ENCODE results near the gene SCUBE2.

SCUBE2 gene

DNA sequence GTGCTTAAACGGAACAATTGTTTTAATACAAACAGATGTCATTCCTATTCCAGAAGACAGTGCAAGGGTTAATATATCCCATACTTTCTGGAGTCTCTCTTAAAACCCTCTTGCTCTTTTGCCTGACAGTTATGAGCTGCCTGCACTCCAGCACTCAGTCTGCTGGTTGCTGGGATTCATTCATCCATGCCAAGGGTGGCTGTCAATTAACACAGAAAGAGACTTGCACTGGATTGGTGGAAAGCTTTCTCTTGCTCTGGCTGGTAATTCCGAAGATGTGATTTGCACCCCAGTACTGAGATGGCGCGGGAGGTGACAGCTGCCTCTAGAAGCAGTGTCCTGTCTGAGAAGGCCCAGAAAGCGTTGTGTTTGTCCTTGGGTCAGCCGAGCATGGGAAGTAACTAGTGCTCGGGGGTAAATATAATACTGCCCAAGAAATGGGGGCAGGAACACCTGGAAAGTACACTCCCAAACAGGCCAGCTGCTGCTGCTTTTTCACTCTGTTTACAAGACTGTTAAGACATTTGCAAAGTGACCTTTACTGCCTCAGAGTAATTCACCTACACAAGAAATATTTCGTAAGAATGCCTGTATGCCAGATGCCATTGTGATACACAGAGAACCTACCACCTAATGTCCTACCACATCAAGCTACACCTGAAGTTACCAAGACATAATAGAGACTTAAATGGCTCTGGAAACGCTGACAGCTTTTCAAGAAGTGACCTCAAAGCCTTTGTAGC is 20.5 kb downstream of the SCUBE2 start:
- Mint-ChIP-seq H3K27ac (no peak overlapping the region), H3K27me3 (peaks cover 30% of the 10 kb centered on the region), H3K4me1 (no peaks in the 10 kb centered on the region), H3K9me3 (no peaks in the 10 kb centered on the region), H3K4me3 (no peak overlapping the region)
- DNase-seq (no peak), ATAC-seq (no peak)

DNA sequence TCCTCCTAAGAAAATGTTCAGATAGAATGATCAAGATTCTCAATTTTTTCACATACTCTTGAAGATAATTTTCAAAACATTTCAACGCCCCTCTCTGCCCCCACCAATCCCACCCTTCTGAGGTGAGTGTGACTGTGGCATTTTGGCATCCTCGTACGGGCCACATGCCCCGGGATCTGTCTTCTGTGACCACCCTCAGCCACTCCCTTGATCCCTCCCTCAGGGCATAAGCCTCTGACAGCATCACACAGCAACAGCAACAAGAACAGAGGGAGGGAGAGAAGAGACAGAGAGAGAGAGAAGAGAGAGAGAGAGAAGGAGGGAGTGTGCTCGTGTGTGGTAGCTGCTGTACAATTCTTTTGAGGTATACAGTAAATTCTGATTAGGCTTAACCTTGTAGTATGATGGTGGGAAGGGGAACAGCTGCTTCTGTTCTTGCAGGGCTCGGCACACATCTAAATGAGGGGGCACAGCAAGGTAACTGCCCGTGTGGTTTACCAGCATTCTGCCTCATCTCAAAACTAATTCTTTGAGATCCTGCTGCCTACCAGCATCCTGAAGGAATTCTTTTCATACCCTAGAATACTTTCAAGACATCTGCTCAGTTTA is 21.4 kb downstream of the SCUBE2 start:
- peaks cover 20% of the 10 kb centered on the region for H3K27me3 Mint-ChIP-seq
- H3K4me3 Mint-ChIP-seq, result no peak overlapping the region
- no peaks in the 10 kb centered on the region for H3K9me3 Mint-ChIP-seq
- ATAC-seq (no peak), DNase-seq (no peak)
- no peaks in the 10 kb centered on the region for H3K4me1 Mint-ChIP-seq
- no peak overlapping the region for H3K27ac Mint-ChIP-seq

DNA sequence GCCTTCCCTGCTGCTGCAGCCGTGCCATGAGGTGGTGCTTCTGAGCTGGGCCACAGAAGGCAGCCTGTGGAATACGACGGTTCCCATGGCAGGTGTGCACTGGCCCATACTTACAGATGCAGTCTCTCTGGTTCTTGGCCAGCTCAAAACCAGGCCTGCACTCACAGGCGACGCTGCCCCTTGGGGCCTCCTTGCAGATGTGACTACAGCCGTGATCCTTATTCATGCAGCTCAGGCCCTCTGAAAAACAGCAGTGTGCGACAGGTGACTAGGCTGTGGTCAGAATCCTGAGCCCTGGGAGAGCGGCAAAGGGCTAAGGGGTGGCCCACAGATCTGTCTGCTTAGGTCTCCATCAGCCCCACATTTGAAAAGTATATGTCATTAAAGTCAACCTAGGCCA is 22.1 kb downstream of the SCUBE2 start:
- no peaks in the 10 kb centered on the region for H3K9me3 Mint-ChIP-seq
- H3K27me3 Mint-ChIP-seq, result peaks cover 19% of the 10 kb centered on the region
- ATAC-seq (no peak), DNase-seq (no peak)
- H3K4me3 Mint-ChIP-seq, result no peak overlapping the region
- H3K4me1 Mint-ChIP-seq, result no peaks in the 10 kb centered on the region
- H3K27ac Mint-ChIP-seq, result no peak overlapping the region

DNA sequence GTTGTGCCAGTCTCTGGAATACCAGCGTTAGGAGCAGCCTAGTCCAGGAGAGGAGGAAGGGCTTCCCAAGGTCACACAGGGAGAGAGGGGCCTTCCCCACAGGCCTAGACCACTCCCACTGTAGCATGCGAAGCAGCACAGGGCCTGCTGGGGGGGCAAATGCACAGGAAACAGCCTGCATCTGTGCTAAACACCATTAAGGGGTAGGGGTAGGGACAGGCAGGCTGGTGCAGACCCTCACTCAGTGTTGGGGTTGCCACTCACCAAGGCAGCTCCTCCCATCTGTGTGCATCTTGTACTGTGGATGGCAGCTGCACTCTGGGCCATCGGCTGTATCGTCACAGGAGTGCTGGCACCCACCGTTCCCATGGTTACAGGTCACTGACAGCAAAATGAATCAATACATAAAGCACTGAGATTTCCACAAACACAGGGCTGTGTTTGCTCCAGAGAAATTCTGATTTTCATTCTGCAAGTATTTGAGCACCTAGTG is 24.9 kb downstream of the SCUBE2 start:
- H3K27ac Mint-ChIP-seq, result no peak overlapping the region
- H3K4me3 Mint-ChIP-seq, result no peak overlapping the region
- DNase-seq (no peak), ATAC-seq (no peak)
- H3K4me1 Mint-ChIP-seq, result peaks cover 4% of the 10 kb centered on the region
- peaks cover 13% of the 10 kb centered on the region for H3K27me3 Mint-ChIP-seq
- no peaks in the 10 kb centered on the region for H3K9me3 Mint-ChIP-seq

DNA sequence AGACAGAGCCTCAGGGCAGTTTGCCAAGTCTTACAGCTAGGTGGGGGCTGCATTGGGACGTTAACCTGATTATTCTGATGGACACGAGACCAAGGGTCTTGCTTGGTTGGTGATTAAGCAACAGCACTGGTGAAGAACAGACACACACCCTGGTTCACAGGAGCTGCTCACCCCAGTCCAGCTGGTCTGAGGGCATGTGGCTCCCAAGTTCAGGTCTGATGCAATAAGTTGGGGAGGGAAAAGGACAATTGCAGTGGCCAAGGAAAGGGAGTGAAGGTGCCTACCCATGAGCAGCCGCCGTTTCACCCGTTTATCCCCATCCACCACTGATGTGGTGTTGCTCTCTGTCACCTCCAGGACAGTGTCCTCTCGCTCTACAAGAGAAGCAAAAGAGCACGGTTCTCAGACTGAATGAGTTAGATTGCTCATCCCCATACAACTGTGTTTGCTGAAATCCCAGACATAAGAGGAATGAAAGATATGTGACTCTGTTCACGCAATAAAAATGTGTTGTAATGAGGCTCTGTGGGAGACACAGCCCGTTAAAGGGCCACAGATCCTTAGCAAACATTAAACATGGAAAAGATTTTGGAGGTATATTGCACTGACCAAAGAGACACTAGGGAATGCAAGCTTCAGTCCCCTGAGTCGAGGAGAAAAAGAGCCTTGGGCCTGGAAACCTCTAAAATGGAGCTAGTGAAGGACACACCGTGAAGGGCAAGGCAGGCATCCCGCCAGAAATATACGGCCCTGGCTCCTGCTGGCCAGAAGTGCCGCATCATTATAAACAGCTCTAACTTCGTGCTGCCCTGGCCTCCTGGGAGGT is 25.6 kb downstream of the SCUBE2 start:
- H3K4me3 Mint-ChIP-seq, result no peak overlapping the region
- no peak for DNase-seq
- ATAC-seq, result no peak
- H3K4me1 Mint-ChIP-seq, result peaks cover 11% of the 10 kb centered on the region
- H3K9me3 Mint-ChIP-seq, result no peaks in the 10 kb centered on the region
- peaks cover 13% of the 10 kb centered on the region for H3K27me3 Mint-ChIP-seq
- H3K27ac Mint-ChIP-seq, result no peak overlapping the region

DNA sequence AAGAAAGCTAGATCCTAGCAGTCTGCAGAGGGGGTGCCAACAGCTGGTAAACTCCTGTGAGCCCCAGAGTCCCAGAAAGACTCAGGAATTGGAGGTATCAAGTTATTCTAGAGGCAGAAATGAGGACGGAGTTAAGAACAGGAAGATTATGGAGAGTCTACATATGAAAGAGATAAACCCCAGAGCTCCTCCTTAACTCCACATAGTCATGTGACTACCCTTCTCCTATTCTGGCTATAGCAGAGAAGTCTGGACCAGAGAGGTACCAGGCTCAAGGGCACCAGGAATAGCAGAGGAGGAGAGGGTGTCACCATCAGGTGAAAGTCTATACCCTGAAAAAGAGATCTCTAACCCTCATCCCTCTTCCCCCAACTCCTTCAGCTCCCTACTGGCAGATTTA is 29.6 kb downstream of the SCUBE2 start:
- Mint-ChIP-seq H3K27me3 (peaks cover 13% of the 10 kb centered on the region), H3K4me1 (peaks cover 19% of the 10 kb centered on the region), H3K9me3 (no peaks in the 10 kb centered on the region), H3K27ac (peak overlapping the region in 1 of 2 donors; percentile 15), H3K4me3 (no peak overlapping the region)
- DNase-seq (no peak), ATAC-seq (no peak)

DNA sequence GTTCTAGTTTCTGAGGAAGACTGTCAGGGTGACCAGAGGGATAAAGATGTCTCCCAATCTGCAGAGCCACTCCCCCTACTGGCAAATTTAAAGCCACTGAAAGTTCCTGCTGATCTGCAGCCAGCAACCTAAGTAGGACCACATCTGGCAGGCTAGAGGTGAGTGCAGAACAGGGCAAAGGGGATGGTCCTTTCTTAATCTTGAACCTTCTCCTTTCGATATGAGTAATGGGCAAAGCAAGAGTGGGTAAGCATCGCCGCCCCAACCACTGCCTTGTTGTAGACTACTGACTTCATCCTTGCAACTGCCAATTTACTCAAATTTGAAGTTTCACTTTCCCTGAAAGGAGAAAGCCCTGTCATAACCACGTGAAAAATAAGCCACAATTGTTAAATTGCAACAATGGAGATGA is 30.7 kb downstream of the SCUBE2 start:
- peak; percentile 61 to 89 for DNase-seq
- Mint-ChIP-seq H3K27me3 (peaks cover 13% of the 10 kb centered on the region), H3K4me1 (peaks cover 19% of the 10 kb centered on the region), H3K9me3 (no peaks in the 10 kb centered on the region), H3K27ac (no peak overlapping the region), H3K4me3 (peak overlapping the region in 1 of 2 donors; percentile 42)
- peak; percentile 100 for ATAC-seq

DNA sequence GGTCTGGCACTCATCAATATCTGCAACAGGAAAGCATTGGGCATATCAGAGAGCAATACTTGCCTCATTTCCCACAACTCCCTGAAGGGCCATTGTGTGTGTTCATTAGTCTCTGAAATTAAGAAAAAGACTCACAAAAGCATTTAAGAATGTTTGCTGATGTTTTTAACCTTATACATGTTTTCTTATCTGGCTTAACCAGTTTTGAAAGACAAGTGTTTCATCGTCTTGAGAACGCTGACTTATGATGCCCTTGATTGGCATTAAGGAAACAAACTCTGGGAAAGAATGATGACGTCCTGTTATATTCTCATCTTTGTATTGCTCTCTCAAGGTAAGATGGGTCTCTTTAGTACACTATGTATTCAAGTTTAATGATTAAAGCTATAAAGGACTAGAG is 32.0 kb downstream of the SCUBE2 start:
- no peaks in the 10 kb centered on the region for H3K9me3 Mint-ChIP-seq
- no peak overlapping the region for H3K4me3 Mint-ChIP-seq
- H3K4me1 Mint-ChIP-seq, result peaks cover 19% of the 10 kb centered on the region
- H3K27me3 Mint-ChIP-seq, result peaks cover 13% of the 10 kb centered on the region
- no peak for DNase-seq
- H3K27ac Mint-ChIP-seq, result no peak overlapping the region
- no peak for ATAC-seq

DNA sequence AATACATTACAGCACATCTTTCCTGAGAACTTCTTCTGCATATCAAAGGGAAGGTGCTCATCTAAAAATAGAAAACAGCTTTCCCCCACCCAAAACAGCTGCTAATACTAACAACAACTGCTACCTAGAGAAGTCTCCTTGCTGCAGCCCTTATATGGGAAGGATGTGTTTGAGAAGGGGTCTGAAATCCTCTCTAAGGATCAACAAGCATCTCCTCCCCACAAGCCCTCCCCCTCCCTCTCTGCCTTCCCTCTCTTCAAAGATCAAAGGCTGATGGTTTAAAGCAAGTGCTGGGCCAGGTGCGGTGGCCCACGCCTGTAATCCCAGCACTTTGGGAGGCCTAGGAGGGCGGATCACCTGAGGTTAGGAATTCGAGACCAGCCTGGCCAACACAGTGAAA is 33.5 kb downstream of the SCUBE2 start:
- no peak overlapping the region for H3K27ac Mint-ChIP-seq
- no peaks in the 10 kb centered on the region for H3K9me3 Mint-ChIP-seq
- no peak for ATAC-seq

DNA sequence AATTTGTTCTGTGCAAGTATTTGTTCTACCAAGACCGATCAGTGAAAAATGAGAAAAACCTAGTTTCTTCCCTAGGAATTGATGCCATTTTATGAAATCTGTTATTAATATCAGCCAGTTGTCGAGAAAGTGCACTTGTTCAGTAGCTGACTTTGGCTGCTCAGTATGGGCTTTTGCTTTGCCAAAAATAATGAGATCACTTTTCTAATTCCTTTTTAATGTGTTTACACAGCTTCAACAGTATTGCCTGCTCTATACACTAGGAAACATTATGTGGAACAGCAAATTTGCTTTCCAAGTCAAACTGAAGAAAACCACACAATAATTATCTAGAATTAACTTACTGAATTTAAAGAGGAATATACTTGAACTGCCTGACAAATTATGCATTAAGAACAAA is 34.4 kb downstream of the SCUBE2 start:
- ATAC-seq (no peak), DNase-seq (no peak)
- Mint-ChIP-seq H3K4me1 (peaks cover 19% of the 10 kb centered on the region), H3K27ac (no peak overlapping the region), H3K27me3 (peaks cover 2% of the 10 kb centered on the region), H3K4me3 (no peak overlapping the region), H3K9me3 (no peaks in the 10 kb centered on the region)

More for the DNA sequence above, 33.5 kb downstream of the SCUBE2 start:
- Mint-ChIP-seq H3K27me3 (peaks cover 11% of the 10 kb centered on the region), H3K4me1 (peaks cover 19% of the 10 kb centered on the region), H3K4me3 (no peak overlapping the region)
- DNase-seq, result no peak

DNA sequence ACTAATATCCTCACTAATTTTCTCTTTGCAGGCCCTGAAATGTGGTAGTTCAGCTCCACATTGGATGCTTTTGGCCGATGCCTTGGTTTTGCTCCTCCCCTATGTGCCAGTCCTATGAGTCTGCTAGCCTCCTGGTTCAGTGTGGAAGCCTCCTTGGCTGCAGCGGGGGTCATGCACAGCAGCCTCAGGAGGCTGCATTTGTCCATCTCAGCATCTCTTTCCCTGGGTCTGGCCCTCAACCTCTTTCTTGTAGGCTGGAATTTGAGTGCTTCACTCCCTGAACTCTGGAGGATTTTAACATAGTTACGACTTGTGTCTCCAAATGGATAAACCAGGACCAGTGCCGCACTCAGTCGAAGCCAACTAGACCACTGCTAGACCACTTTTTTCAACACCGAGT is 34.9 kb downstream of the SCUBE2 start:
- Mint-ChIP-seq H3K4me1 (peaks cover 15% of the 10 kb centered on the region), H3K27ac (no peak overlapping the region), H3K4me3 (no peak overlapping the region), H3K27me3 (no peaks in the 10 kb centered on the region), H3K9me3 (no peaks in the 10 kb centered on the region)
- ATAC-seq (no peak), DNase-seq (no peak)

DNA sequence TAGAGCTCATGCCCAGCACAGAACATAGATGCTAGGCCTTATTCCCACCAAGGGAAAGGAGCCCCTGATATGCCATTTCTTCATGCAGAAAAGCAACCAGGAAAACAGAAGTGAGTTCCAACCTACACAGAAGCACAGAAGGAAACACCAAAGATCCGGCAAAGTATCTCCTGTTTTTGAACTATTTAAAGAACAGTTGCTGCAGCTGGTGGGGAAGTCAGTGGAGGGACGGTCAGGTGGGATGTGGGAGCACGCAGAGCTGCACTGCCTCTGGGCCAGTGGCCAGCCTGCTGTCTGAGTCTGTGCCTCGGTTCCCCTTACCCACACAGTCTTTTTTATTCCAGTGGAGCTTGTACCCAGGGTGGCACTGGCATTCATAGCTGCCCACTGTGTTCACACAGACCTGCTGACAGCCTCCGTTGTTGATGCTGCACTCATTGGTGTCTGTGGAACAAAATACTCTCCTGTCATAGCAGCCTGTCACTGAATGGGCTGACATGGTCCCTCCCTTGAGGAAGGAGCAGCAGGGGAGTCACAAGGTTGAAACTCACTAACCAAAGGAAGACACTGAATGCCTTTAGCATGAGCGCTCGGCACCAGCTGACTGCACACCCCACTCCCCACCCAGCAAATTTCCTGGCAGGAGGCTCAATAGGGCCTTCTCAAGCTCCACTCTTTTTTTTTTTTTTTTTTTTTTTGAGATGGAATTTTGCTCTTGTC is 37.9 kb downstream of the SCUBE2 start:
- Mint-ChIP-seq H3K27me3 (no peaks in the 10 kb centered on the region), H3K27ac (peak overlapping the region in 1 of 2 donors; percentile 3), H3K4me1 (no peaks in the 10 kb centered on the region), H3K9me3 (no peaks in the 10 kb centered on the region), H3K4me3 (no peak overlapping the region)
- DNase-seq (no peak), ATAC-seq (no peak)

DNA sequence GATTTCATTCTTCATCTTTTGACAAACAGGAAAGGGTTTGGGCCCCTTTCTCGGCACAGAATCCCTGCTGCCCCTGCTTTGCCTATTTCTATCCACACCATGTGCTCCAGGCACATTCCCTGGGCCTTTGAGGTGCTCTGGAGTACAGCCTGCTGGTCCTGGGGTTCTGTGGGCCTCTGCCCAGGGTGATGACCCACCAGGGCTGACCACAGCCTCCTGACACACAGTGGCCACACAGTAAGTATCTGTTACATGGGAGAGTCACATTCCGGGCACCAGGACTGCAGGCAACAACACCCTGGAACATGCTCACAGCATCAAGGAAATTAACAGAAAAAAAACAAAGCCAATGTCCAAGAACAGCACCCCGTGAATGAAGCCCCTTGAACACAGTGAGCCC is 39.1 kb downstream of the SCUBE2 start:
- H3K4me1 Mint-ChIP-seq, result no peaks in the 10 kb centered on the region
- no peak overlapping the region for H3K4me3 Mint-ChIP-seq
- no peak overlapping the region for H3K27ac Mint-ChIP-seq
- H3K9me3 Mint-ChIP-seq, result no peaks in the 10 kb centered on the region
- no peak for DNase-seq
- no peak for ATAC-seq
- H3K27me3 Mint-ChIP-seq, result no peaks in the 10 kb centered on the region

DNA sequence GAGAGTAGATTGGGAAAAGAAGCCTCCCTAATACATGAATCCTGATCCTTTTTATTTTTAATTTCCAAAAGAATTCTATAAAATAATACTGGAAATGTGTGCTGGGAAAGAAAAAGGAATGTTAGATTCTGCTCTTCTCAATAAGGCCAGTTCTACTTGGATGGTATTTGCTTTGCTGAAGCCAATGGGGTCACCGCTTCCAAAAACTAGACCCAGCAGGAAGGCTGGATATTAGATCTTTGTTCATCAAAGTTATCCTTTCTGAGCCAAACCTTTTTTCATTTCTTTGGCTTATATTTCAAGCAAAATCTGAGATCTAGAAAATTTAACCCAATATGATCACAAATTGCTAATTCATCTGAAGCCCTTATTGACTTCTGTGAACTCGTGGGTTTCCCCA is 41.4 kb downstream of the SCUBE2 start:
- Mint-ChIP-seq H3K4me1 (no peaks in the 10 kb centered on the region), H3K27ac (no peak overlapping the region), H3K4me3 (no peak overlapping the region), H3K27me3 (no peaks in the 10 kb centered on the region), H3K9me3 (no peaks in the 10 kb centered on the region)
- DNase-seq (no peak), ATAC-seq (no peak)

DNA sequence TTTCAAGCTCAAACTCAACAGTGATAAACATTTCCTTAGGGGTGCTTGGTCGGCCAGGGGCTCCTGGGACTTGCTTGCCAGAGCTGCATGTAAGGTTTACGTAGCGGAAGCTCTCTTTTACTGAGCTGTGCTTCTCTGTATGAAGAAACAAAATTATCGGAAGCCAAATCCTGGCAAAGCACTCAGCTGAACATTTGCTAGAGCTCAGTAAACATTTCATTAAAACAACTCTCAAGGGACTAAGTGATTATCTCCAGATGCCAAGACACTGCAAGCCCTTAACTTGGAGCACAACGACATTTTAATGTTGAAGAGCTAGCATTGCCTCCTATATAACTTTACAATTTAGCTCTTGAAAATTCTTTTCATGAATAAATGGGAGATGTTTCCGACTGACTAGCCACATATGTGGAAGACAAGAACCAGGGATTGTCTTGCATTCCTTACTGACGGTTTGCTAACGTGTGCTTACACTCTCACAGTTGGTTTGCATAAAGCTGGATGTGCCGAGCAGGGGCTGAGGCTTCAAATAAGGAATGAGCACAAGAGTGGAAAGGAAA is 43.4 kb downstream of the SCUBE2 start:
- no peak overlapping the region for H3K4me3 Mint-ChIP-seq
- ATAC-seq, result no peak
- no peak for DNase-seq
- no peaks in the 10 kb centered on the region for H3K4me1 Mint-ChIP-seq
- H3K27ac Mint-ChIP-seq, result peak overlapping the region in 1 of 2 donors; percentile 43
- no peaks in the 10 kb centered on the region for H3K27me3 Mint-ChIP-seq
- H3K9me3 Mint-ChIP-seq, result no peaks in the 10 kb centered on the region

Data from stimulated activated naive CD8-positive, alpha-beta T cell treated with anti-CD3 and anti-CD28 coated beads, Interleukin-15, amount 100 ng/mL, for 72 hours (primary cell).